ENCODE results near the gene MGA. TPM values are rescaled to one million over a fixed set of nuclear protein-coding genes. Genes with fewer than 3 reads are reported as not detected.

MGA gene
- total and polyA plus RNA-seq, 2 experiments from 2014 or later = 42.6 to 58.9 TPM

DNA sequence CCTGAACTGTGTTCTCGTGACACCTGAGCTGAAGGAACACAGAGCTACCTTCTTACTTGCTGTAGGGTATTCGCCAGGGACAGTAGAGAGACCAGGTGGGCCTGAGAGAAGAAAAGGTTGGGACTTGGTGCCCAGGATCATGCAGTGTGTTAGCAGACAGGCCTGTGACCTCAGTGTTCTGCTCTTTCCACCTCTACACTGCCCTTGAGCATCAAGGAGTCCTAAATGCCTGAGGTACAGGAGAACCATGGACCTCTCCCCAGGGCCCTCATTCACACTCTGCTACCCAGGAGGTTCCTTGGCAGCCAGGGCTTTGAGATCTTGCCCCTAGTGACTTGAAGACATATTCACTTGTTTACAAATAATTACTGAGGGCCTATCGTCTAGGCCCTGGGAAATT, 145.5 kb downstream of the MGA start:
- Histone ChIP-seq H3K27ac (ENCODE audit: low read depth) (no peak overlapping the region), H3K4me1 (ENCODE audit: insufficient read depth) (no peaks in the 10 kb centered on the region), H3K4me2 (no peak overlapping the region), H2AFZ (no peak overlapping the region), H3K4me3 (no peak overlapping the region), H3K36me3 (ENCODE audit: insufficient read depth) (no peaks in the 10 kb centered on the region), H3F3A (replicated peaks; ENCODE audit: low read depth) (no peaks in the 10 kb centered on the region), H3K9me2 (ENCODE audit: insufficient read depth) (no peaks in the 10 kb centered on the region), H4K20me1 (replicated peaks; ENCODE audit: insufficient read depth) (no peaks in the 10 kb centered on the region; the same call in 1 of the 2 replicates), H3K79me2 (replicated peaks; ENCODE audit: insufficient read depth) (no peaks in the 10 kb centered on the region), H3K27me3 (ENCODE audit: insufficient read depth) (no peaks in the 10 kb centered on the region)
- DNase-seq (ENCODE audit: low spot score) = no peak
- Mint-ChIP-seq H3K4me1 (peaks cover 6% of the 10 kb centered on the region), H3K4me3 (no peak overlapping the region), H3K9me3 (no peaks in the 10 kb centered on the region; the same call in 2 of the 3 replicates), H3K27ac (no peak overlapping the region), H3K36me3 (ENCODE audit: low read depth) (no peaks in the 10 kb centered on the region), H3K27me3 (ENCODE audit: insufficient read depth, low read depth, poor library complexity) (peaks cover 5% of the 10 kb centered on the region)
- no peak for ATAC-seq
- no peak for TF ChIP-seq EZH2phosphoT487 (IDR thresholded peaks at IDR 0.05; ENCODE audit: unreplicated experiment)
- no peak for TF ChIP-seq POLR2AphosphoS5 (IDR thresholded peaks at IDR 0.05; ENCODE audit: low read depth)
- TF ChIP-seq ZNF114 (CRISPR knock-in tag; IDR thresholded peaks at IDR 0.05) = no peak
- TF ChIP-seq, protein P1, sequence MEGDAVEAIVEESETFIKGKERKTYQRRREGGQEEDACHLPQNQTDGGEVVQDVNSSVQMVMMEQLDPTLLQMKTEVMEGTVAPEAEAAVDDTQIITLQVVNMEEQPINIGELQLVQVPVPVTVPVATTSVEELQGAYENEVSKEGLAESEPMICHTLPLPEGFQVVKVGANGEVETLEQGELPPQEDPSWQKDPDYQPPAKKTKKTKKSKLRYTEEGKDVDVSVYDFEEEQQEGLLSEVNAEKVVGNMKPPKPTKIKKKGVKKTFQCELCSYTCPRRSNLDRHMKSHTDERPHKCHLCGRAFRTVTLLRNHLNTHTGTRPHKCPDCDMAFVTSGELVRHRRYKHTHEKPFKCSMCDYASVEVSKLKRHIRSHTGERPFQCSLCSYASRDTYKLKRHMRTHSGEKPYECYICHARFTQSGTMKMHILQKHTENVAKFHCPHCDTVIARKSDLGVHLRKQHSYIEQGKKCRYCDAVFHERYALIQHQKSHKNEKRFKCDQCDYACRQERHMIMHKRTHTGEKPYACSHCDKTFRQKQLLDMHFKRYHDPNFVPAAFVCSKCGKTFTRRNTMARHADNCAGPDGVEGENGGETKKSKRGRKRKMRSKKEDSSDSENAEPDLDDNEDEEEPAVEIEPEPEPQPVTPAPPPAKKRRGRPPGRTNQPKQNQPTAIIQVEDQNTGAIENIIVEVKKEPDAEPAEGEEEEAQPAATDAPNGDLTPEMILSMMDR (conservative IDR thresholded peaks at IDR 0.05; ENCODE audit: low read depth in 2 of 2) = no peak
- no peak for TF ChIP-seq STAT1 (IDR thresholded peaks at IDR 0.05; ENCODE audit: unreplicated experiment)
- TF ChIP-seq JUNB (IDR thresholded peaks at IDR 0.05; ENCODE audit: unreplicated experiment) = no peak
- no peak for TF ChIP-seq NANOG (IDR thresholded peaks at IDR 0.05; ENCODE audit: borderline replicate concordance)
- TF ChIP-seq EZH2 (IDR thresholded peaks at IDR 0.05; ENCODE audit: low read depth, unreplicated experiment) = no peak
- TF ChIP-seq, protein P2, sequence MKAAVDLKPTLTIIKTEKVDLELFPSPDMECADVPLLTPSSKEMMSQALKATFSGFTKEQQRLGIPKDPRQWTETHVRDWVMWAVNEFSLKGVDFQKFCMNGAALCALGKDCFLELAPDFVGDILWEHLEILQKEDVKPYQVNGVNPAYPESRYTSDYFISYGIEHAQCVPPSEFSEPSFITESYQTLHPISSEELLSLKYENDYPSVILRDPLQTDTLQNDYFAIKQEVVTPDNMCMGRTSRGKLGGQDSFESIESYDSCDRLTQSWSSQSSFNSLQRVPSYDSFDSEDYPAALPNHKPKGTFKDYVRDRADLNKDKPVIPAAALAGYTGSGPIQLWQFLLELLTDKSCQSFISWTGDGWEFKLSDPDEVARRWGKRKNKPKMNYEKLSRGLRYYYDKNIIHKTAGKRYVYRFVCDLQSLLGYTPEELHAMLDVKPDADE (IDR thresholded peaks at IDR 0.05) = no peak
- TF ChIP-seq, protein P3, sequence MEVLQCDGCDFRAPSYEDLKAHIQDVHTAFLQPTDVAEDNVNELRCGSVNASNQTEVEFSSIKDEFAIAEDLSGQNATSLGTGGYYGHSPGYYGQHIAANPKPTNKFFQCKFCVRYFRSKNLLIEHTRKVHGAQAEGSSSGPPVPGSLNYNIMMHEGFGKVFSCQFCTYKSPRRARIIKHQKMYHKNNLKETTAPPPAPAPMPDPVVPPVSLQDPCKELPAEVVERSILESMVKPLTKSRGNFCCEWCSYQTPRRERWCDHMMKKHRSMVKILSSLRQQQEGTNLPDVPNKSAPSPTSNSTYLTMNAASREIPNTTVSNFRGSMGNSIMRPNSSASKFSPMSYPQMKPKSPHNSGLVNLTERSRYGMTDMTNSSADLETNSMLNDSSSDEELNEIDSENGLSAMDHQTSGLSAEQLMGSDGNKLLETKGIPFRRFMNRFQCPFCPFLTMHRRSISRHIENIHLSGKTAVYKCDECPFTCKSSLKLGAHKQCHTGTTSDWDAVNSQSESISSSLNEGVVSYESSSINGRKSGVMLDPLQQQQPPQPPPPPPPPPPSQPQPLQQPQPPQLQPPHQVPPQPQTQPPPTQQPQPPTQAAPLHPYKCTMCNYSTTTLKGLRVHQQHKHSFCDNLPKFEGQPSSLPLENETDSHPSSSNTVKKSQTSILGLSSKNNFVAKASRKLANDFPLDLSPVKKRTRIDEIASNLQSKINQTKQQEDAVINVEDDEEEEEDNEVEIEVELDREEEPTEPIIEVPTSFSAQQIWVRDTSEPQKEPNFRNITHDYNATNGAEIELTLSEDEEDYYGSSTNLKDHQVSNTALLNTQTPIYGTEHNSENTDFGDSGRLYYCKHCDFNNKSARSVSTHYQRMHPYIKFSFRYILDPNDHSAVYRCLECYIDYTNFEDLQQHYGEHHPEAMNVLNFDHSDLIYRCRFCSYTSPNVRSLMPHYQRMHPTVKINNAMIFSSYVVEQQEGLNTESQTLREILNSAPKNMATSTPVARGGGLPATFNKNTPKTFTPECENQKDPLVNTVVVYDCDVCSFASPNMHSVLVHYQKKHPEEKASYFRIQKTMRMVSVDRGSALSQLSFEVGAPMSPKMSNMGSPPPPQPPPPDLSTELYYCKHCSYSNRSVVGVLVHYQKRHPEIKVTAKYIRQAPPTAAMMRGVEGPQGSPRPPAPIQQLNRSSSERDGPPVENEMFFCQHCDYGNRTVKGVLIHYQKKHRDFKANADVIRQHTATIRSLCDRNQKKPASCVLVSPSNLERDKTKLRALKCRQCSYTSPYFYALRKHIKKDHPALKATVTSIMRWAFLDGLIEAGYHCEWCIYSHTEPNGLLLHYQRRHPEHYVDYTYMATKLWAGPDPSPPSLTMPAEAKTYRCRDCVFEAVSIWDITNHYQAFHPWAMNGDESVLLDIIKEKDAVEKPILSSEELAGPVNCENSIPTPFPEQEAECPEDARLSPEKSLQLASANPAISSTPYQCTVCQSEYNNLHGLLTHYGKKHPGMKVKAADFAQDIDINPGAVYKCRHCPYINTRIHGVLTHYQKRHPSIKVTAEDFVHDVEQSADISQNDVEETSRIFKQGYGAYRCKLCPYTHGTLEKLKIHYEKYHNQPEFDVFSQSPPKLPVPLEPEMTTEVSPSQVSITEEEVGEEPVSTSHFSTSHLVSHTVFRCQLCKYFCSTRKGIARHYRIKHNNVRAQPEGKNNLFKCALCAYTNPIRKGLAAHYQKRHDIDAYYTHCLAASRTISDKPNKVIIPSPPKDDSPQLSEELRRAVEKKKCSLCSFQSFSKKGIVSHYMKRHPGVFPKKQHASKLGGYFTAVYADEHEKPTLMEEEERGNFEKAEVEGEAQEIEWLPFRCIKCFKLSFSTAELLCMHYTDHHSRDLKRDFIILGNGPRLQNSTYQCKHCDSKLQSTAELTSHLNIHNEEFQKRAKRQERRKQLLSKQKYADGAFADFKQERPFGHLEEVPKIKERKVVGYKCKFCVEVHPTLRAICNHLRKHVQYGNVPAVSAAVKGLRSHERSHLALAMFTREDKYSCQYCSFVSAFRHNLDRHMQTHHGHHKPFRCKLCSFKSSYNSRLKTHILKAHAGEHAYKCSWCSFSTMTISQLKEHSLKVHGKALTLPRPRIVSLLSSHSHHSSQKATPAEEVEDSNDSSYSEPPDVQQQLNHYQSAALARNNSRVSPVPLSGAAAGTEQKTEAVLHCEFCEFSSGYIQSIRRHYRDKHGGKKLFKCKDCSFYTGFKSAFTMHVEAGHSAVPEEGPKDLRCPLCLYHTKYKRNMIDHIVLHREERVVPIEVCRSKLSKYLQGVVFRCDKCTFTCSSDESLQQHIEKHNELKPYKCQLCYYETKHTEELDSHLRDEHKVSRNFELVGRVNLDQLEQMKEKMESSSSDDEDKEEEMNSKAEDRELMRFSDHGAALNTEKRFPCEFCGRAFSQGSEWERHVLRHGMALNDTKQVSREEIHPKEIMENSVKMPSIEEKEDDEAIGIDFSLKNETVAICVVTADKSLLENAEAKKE (CRISPR knock-in tag; IDR thresholded peaks at IDR 0.05) = no peak
- no peak for TF ChIP-seq ZNF331 (CRISPR knock-in tag; IDR thresholded peaks at IDR 0.05; ENCODE audit: low read depth)
- no peak for TF ChIP-seq REST (IDR thresholded peaks at IDR 0.05; ENCODE audit: unreplicated experiment)
- TF ChIP-seq CREB1 (CRISPR knock-in tag; IDR thresholded peaks at IDR 0.05; ENCODE audit: low read depth) = no peak
